ENCODE results near the gene SLC35E4.
"Not testable (repeated sequence)": the region's sequence is repeated elsewhere in the genome, so short reads cannot be mapped to it uniquely, and the experiment has no call there.

SLC35E4 gene

GRCh38 chr22:30652852-30653251, 17.3 kb downstream of the SLC35E4 start:
- no peak for DNase-seq (ENCODE audit: low read depth)

- DNase-seq (ENCODE audit: low read depth): no peak
Measured at GRCh38 chr22:30654361-30654760, 18.8 kb downstream of the SLC35E4 start.

DNA sequence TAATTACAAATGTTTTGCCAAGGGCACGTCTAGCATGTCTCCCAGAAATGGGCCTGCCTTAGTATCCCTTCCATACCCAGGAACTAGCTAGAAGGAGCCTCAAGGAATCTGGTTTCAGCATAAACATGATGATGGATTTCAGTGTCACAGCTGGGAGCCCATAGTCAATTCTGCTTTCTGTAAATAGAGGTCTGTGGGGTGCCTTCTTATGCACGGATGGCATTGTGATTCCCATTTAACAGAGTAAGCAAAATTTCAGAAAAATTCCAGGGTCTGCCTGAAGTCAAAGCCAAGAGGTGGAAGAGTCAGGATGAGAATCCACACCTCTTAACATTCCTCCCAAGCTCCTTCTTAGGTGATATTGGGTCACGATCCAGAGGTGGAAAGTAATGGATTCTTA, 20.0 kb downstream of the SLC35E4 start:
- no peak for DNase-seq (ENCODE audit: low read depth)

GRCh38 chr22:30662040-30662439, 26.5 kb downstream of the SLC35E4 start:
- DNase-seq (ENCODE audit: low read depth): no peak

DNA sequence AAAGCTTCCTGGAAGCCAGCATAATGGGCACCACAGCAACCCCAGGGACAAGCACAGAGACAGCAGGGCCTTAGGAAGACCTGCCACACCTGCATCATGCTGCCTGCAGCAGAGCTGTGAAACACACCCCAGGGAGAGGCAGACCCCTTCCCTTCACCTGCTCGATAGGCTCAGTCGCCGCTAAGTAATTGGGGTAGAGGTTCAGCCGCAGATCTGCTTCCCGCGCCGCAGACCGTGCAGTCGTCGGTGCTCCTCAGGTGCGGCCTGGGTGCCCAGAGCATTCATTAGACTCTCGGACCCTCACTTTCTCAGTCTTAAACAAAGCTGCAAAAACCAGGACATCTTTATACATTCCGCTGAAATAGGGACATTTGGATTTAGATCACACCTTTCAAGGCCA, 29.2 kb downstream of the SLC35E4 start:
- no peak for DNase-seq (ENCODE audit: low read depth)

DNA sequence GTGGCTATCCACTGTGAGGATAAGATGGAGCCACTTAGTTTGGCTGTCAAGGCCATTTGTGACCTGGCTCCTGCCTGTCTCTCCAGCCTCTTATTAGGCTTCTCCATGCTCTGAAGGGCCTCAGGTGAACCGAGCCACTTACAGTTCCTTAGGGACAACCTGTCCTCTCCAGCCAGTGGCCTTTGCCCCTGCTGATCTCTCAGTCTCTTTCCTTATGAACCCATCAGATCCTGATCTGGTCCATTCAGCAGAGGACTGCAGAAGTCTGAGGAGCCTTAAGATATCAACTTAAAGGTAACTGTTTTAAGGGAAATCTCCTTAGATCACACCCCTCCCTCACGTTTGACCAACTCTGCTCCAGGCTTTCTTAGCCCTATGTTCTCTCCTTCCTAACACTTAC, 29.7 kb downstream of the SLC35E4 start:
- DNase-seq (ENCODE audit: low read depth): no peak

DNA sequence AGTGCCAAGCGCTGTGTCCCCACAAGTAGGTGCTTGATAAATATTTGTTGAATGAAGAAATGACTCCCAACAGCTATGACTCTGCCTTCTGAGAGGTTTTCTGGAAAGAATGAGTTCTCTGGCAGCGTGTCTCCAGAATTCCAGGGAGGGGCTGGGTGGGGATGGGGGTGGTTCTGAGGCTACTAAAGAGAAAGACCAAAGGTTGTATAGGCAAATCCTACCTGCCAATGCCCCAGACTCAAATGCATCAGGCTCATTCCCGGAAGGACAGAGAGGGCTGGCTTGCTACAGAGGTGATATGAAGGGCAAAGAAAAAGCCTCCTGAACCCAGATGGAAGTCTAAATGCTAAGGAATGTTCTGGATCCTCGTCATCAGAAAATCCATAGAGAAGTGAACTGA, 30.2 kb downstream of the SLC35E4 start:
- no peak for DNase-seq (ENCODE audit: low read depth)

GRCh38 chr22:30667107-30667493, 31.5 kb downstream of the SLC35E4 start:
- DNase-seq (ENCODE audit: low read depth): no peak

GRCh38 chr22:30667494-30668385, 32.2 kb downstream of the SLC35E4 start, which contains the start of gene DUSP18:
Gene DUSP18 (minus strand): TSS chr22:30667875. CDS start chr22:30664003, 3,872 bp downstream.
- peak; percentile 72 for DNase-seq (ENCODE audit: low read depth)

DNA sequence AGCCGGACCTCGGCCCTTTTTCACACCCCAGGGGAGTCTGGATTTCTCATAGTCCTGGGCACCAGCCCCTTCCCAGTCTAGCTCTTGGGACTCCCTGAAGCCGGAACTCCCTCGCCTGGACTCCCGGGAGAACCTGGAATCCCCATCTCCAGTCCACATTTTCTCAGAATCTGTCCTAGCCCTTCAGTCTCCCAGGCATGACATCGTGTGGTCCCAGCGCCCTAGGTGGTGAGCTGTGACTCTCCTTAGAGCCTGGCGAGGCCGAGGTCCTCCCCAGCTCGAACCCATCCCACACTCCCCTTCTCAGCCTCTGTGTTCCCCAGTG, 32.8 kb downstream of the SLC35E4 start:
- DNase-seq (ENCODE audit: low read depth): no peak

DNA sequence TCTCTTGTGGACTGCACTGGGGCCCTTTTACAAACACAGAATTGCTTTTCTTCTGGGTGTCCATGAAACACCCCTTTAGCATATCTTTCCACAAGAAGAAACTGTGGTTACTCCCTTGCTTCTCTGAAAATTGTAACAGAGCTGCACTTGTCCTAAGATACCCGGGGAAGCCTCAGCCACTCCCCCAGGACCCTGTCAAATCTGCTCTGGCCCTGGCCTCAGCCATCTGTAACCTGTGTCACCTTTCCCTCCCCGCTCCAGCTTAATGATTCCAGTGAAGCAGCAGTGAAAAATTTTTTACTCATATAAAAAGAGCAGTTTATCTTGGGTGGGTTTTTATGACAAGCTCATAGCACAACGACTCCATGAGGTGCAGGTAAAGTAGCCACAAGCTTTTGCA, 35.5 kb downstream of the SLC35E4 start:
- DNase-seq (ENCODE audit: low read depth): no peak

GRCh38 chr22:30673136-30673535, 37.6 kb downstream of the SLC35E4 start:
- no peak for DNase-seq (ENCODE audit: low read depth)

GRCh38 chr22:30674482-30674881, 38.9 kb downstream of the SLC35E4 start:
- DNase-seq (ENCODE audit: low read depth): no peak

GRCh38 chr22:30675436-30675835, 39.9 kb downstream of the SLC35E4 start:
- DNase-seq (ENCODE audit: low read depth): no peak

GRCh38 chr22:30676565-30676964, 41.0 kb downstream of the SLC35E4 start:
- not testable (repeated sequence) for DNase-seq (ENCODE audit: low read depth)

DNA sequence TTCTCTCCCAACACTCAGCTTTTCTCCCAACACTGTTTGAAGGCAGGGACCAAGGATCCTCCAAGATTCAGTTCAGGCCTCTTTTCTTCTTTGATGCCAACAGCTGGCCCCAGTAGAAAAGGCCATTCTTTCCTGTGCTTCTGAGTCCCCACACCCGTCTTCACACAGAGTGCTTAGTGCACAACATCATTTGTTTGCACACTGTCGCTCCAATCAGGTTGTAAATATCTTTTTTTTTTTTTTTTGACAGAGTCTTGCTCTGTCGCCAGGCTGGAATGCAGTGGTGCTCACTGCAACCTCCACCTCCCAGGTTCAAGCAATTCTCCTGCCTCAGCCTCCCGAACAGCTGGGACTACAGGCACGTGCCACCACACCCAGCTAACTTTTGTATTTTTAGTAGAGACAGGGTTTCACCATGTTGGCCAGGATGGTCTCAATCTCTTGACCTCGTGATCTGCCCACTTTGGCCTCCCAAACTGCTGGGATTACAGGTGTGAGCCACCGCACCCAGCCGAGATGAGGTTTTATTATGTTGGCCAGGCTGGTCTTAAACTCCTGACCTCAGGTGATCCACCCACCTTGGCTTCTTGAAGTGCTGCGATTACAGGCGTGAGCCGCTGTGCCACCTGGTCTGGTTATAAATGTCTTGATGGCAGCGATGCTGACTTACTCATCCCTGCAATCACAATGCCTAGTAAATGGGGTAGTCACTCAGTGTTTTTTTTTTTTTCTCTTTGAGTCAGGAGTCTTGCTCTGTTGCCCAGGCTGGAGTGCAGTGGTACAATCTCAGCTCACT, 44.5 kb downstream of the SLC35E4 start:
- not testable (repeated sequence) for DNase-seq (ENCODE audit: low read depth)

DNA sequence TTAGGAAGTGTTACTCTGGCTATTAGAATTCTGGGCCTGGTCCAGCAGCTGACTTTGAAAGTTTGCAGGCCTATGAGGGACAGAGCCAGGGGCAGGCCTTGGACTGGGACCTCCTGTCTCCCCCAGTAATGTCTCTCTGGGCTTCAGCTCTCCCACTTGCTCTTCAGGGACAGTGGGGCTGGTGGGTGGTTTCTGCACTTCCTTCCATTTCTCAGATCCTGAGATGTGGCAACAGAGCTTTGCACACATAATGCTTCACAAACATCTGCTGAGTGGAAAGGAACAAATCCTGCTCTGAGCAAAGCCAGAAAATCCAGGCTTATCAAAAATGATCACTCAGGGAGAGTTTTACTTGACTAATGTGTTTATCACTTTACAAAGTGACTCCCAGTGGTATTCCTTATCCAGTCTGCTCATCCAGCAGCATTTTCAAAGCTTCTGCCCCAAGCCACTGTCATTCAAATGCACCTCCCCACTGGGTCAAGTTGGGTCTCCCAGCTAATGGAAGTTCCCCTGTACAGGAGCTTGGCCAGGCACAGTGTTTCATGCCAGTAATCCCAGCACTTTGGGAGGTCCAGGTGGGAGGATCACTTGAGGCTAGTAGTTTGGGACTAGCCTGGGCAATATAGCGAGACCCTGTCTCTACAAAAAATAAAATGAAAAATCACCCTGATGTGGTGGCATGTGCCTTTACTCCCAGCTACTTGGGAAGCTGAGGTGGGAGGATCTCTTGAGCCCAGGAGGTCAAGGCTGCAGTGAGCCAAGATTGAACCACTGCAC, 45.6 kb downstream of the SLC35E4 start:
- DNase-seq (ENCODE audit: low read depth): no peak

GRCh38 chr22:30681831-30682230, 46.2 kb downstream of the SLC35E4 start:
- DNase-seq (ENCODE audit: low read depth): no peak

- no peak for DNase-seq (ENCODE audit: low read depth)
Measured at GRCh38 chr22:30685178-30685577, 49.6 kb downstream of the SLC35E4 start.

DNA sequence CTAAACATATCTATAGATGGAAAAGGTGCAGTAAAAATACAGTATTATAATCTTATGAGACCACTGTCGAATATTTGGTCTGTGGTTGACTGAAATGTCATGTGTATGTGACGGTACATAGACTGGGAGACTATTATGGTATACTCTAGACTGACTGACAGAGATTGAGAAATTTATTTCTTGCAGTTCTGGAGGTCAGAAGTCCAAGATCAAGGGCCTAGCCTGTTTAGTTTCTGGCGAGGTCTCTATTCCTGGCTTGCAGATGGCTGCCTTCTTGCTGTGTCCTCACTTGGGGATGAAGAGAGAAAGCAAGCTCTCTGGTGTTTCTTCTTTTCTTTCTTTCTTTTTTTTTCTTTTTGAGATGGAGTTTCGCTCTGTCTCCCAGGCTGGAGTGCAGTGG, 51.8 kb downstream of the SLC35E4 start:
- DNase-seq (ENCODE audit: low read depth): no peak

DNA sequence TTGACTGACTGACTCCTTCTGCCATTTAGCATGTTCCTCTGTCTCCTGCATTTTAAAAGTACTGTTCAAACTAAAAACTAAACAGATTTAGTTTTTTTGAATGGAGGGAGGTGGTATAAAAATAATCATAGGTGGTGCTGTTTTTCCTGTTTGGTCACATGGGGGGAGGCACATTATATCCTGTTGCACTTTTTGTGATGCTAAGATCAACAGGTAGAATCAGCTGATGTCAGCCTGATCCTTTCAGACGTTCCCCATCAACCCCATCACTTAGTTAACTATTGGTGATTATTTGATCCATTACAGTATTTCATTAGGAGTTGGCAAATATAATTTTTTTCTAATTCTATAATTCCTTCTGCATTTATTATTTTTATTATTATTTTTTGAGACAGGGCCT, 54.0 kb downstream of the SLC35E4 start:
- DNase-seq (ENCODE audit: low read depth): no peak

- DNase-seq (ENCODE audit: low read depth): no peak
Measured at GRCh38 chr22:30691204-30691603, 55.6 kb downstream of the SLC35E4 start.

Data from stromal cell of bone marrow (primary cell).